T-helper 2 cell treated with Interferon-gamma antibody and Interleukin-4, amounts not matched to agents 100 ng/mL and 5 ng/mL, for 36 hours (primary cell): Measurements from ENCODE around the gene FAM131C. TPM values are rescaled to one million over a fixed set of nuclear protein-coding genes. Genes with fewer than 3 reads are reported as not detected.

Source experiments
- intact Hi-C: fragments of 100-400 bp; cut with micrococcal nuclease; formaldehyde crosslinking; loops from one replicate; pipeline ENCODE4 v1.15.1; 2023
- total RNA-seq: library from RNA; stranded (reverse); gene quantifications from 2 replicates; pipeline ENCODE4 v1.2.3, GENCODE V29; 2022

The FAM131C gene
- total RNA-seq, 1 donor from 2014 or later = 0.45 TPM

DNA sequence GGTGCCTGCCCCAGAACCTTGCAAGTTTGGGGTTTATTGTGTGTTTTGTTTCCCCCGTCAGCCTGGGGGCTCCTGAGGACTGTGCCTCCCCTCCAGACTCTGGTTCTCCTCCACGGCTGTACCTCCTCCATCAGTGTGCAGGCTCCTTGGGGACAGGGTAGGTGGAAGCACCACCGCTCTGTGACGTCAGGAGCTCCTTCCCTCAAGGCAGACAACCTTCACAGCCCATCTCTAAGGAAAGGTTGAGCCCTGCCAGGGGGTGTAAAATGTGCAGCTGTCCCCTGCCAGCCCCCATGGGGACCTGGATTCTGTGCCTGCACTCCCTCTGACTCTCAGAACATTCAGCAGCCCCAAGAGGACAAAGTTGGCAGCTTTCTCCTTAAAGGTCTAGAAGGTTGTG lies 55.1 kb downstream of the FAM131C start:
- intact Hi-C loops = no loop called here

DNA sequence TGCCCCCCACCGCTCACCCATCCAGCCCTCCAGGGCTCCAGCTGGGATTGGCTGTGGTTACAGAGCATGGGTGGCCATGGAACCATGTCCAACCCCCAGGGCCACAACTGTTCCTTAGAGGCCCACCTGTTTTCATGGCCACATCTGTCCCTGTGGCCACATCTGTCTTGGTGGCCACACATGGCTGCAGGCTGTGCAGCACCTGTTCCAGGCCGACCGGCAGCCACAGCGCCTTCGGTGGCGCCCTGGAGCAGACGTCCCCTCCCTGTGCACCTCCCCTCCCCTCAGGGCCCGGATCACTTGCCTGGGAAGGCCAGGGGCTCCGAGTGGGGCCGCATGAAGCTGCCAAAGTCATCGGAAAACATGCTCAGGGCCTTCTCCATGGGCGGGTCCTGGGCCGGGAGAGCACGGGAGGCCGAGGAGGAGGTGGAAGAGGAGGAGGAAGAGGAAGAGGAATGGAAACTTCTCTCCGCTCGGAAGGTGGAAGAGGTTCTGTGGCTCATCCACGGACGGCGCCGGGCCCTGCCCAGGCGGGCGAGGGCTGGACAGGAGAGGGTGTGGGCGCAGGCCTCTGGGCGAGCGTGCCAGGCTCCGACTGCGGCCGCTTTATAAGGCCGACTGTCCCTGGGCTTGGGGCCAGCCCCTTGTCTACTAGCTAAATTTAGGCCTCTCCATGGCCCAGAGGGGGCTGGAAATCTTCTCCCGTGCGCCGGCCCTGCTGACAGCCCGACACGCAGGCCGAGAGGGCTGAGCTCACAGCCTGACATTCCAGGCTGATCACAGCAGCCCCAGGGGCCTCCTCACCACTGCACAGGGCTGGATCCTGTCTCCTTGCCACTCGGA lies 55.8 kb downstream of the FAM131C start, which contains the start of gene HSPB7:
Gene HSPB7, minus strand, starts transcription at position 583 of the 843 bp plus-strand sequence. Its CDS starts 80 bp downstream, at position 503.
- intact Hi-C loops = no loop called here

DNA sequence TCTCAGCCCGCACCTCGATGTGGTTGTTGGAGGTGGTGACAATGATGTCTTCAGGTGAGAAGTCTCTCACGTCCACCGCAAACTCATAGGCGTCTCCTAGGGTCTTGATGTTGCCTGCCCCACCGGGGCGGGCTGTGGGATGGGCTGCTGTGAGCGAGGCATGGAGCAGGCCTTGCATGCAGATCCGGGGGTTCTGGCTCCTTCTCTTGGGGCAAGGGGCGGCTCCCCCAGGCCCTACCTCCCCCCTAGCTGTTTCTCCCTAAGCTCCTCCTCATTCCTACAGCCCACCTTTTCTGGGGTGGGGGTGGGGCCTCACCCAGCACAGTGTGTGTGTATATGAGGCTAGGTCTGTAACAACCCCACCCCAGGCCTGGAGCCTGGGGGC lies 56.4 kb downstream of the FAM131C start:
- intact Hi-C loops = no loop called here

GRCh38 chr1:16015960-16016901 lies 57.2 kb downstream of the FAM131C start:
- intact Hi-C loops = no loop called here

- intact Hi-C loops = no loop called here
These were observed 58.0 kb downstream of the FAM131C start for GRCh38 chr1:16015491-16015890.

DNA sequence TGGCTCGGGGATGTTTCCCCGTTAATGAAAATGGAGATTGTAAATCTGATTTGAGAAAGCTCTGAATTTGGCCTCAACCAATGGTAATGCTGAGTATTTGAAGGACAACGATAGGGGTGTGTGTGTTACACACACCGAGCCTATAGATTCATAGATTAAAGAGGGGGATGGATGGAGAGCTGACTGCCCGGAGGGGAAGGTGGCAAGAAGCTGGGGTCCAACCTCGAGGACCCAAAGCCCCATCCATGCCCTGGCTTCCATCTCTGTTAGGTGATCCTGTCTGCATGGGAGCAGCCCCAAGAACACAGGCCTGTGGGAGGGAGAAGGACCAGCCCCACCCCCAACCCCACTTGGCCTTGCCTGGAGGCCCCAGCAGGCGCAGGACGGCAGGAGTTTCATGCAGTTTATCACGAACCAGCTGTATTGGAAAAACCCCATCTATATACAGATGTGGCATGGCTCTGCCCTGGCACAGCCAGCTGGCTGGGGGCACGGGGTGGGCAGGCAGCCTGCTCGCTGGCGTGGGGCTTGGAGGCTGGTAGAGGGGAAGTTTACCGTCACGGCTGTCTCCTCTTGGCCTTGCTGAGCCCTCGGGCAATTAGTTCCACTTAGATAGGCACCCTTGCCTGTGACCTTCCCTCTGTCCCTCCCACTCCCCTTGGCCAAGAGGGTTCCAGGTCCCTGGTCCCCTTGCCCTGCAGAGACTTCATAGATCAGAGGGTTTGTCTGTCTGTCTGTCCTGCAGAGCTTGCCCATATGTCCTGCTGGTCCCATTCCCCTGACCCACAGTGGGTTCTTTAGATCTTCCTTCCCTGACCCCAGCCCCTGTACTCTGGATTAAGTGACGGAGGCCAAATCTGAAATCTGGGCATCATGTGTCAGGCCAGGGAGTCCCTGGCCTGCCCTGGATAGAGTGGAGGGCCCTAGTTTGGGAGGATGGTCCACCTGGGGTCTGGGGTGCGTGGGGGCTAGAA lies 58.7 kb downstream of the FAM131C start:
- intact Hi-C loops = no loop called here

- intact Hi-C loops = no loop called here
These were observed 59.6 kb downstream of the FAM131C start for GRCh38 chr1:16013908-16014258.

- intact Hi-C loops = no loop called here
These were observed 60.1 kb downstream of the FAM131C start for GRCh38 chr1:16013220-16013907.

GRCh38 chr1:16012590-16013219 lies 60.7 kb downstream of the FAM131C start:
- intact Hi-C loops = no loop called here

- intact Hi-C loops = no loop called here
These were observed 61.4 kb downstream of the FAM131C start for GRCh38 chr1:16011936-16012589.

DNA sequence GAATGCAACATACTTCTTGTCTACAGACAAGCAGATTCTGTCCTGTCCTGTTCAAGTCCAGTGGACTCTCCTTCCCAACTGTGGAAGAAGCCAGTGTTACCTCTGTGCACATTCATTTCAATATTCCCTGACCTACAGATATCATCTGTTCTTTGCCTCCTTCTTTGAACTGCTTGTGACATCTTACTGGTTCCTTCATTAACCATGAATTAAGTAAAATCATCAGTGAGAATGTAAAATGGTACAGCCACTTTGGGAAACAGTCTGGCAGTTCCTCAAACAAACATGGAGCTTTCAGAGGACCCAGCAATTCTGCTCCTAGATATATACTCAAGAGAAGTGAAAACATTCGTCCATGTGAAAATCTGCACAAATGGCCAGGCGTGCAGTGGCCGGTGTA lies 62.6 kb downstream of the FAM131C start:
- intact Hi-C loops = no loop called here

DNA sequence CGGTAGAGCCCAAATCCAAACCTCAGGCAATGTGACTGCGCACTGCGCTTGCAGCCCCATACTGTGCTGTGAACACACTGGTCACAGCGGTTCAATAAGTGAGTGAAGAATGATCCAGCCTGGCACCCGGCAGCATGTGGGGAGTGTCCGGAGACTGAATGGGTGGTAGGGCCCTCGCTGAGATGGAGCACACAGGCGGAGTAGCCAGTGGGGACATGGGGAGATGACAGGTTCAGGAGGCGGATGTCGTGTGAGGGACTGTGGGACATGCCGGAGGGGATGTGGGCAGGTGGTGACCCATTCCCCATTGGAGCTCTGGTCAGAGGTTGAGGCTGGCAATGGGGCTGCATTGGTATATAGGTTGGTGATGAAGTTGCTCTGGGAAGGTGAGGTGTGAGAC lies 63.8 kb downstream of the FAM131C start:
- intact Hi-C loops = loop anchor here (1.0 to 5.0 kb wide), 3 partner anchors 47 to 192 kb away; no protein-coding TSS in a partner anchor

GRCh38 chr1:16009030-16009460 lies 64.4 kb downstream of the FAM131C start:
- intact Hi-C loops = loop anchor here (1.0 to 5.0 kb wide), 3 partner anchors 47 to 192 kb away; no protein-coding TSS in a partner anchor

Other genes with a start within 250 kb of the FAM131C start
- gene SPEN, start 225.9 kb downstream of the FAM131C start, total RNA-seq = 63.0 and 64.1 TPM in 2 replicates
- gene ZBTB17, start 97.5 kb downstream of the FAM131C start, total RNA-seq = 35.3 and 43.6 TPM in 2 replicates
- gene SRARP, start 69.4 kb downstream of the FAM131C start, total RNA-seq = not detected in 2 replicates
- gene HSPB7, start 55.6 kb downstream of the FAM131C start, total RNA-seq = not detected in 2 replicates
- gene CLCNKA, start 51.6 kb downstream of the FAM131C start, total RNA-seq = not detected in 2 replicates
- gene CLCNKB, start 29.9 kb downstream of the FAM131C start, total RNA-seq = not detected in 2 replicates
- not detected in 2 replicates for gene EPHA2, start 82.4 kb upstream of the FAM131C start, total RNA-seq
- 9.5 and 10.1 TPM in 2 replicates for gene ARHGEF19, start 139.0 kb upstream of the FAM131C start, total RNA-seq
- gene CPLANE2, start 163.5 kb upstream of the FAM131C start, total RNA-seq = 6.1 and 6.3 TPM in 2 replicates